CD4-positive, CD25-positive, alpha-beta regulatory T cell (primary cell): ENCODE data around the gene CIROP. TPM values are rescaled to one million over a fixed set of nuclear protein-coding genes. Genes with fewer than 3 reads are reported as not detected.

Experiments
- ATAC-seq, 2 donors: fragments of 150-1000 bp; cut with Tn5 transposase; one replicate each; pipeline ENCODE4 v1.10.0; 2021; ENCODE audit warnings: low read depth in 2 of 2, moderate number of reproducible peaks in 2 of 2, moderate library complexity in 1 of 2
- DNase-seq, 3 donors: peaks; one replicate each; pipeline versions ENCODE4 v3.0.0 to v3.0.0-alpha.2; 2012 to 2022; ENCODE audit warnings: mixed read lengths in 1 of 3
- H3K27ac ChIP-seq: one replicate; pipeline ENCODE4 v1.7.0; 2013; ENCODE audit warnings: mild to moderate bottlenecking, low read length; ENCODE audit not compliant: insufficient read depth, poor library complexity, severe bottlenecking
- H3K27me3 ChIP-seq: one replicate; pipeline ENCODE4 v1.7.0; 2013; ENCODE audit warnings: low read length; ENCODE audit not compliant: control insufficient read depth, insufficient read depth
- H3K36me3 ChIP-seq: one replicate; pipeline ENCODE4 v1.7.0; 2013; ENCODE audit warnings: mild to moderate bottlenecking, low read length, moderate library complexity; ENCODE audit not compliant: control insufficient read depth, insufficient read depth
- H3K4me1 ChIP-seq: 2 replicates; pipeline ENCODE4 v1.7.0; 2013; ENCODE audit warnings: mild to moderate bottlenecking, low read length; ENCODE audit not compliant: insufficient read depth, control insufficient read depth, poor library complexity, severe bottlenecking
- H3K4me3 ChIP-seq: one replicate; pipeline ENCODE4 v1.7.0; 2013; ENCODE audit warnings: low read depth, mild to moderate bottlenecking, low read length, moderate library complexity
- H3K9me3 ChIP-seq, 2 experiments: 1 replicate in 1 of 2; 2 replicates in 1 of 2; pipeline ENCODE4 v1.7.0; 2013; ENCODE audit warnings: low read length in 2 of 2, mild to moderate bottlenecking in 1 of 2, moderate library complexity in 1 of 2; ENCODE audit not compliant: control insufficient read depth in 2 of 2
- H3K27ac Mint-ChIP-seq, 3 donors: one replicate each; pipeline ENCODE4 v1.8.0; 2020 to 2022; ENCODE audit warnings: mild to moderate bottlenecking in 3 of 3, mixed read lengths in 3 of 3, moderate library complexity in 2 of 3
- H3K27me3 Mint-ChIP-seq: one replicate; pipeline ENCODE4 v1.8.0; 2022; ENCODE audit warnings: mild to moderate bottlenecking, mixed read lengths
- H3K36me3 Mint-ChIP-seq: one replicate; pipeline ENCODE4 v1.8.0; 2020; ENCODE audit warnings: mixed read lengths
- H3K4me1 Mint-ChIP-seq, 4 donors: one replicate each; pipeline ENCODE4 v1.8.0; 2020 to 2022; ENCODE audit warnings: mixed read lengths in 4 of 4, mild to moderate bottlenecking in 1 of 4
- H3K4me3 Mint-ChIP-seq, 4 donors: one replicate each; pipeline ENCODE4 v1.8.0; 2020 to 2022; ENCODE audit warnings: mild to moderate bottlenecking in 4 of 4, mixed read lengths in 4 of 4, moderate library complexity in 3 of 4
- H3K9me3 Mint-ChIP-seq, 7 donors: one replicate each; pipeline ENCODE4 v1.8.0; 2020 to 2022; ENCODE audit warnings: mixed read lengths in 7 of 7, mild to moderate bottlenecking in 3 of 7, moderate library complexity in 2 of 7
- polyA plus RNA-seq, 4 donors: library from polyadenylated mRNA; unstranded; fragments of 300-500 nt; fragmentation: Illumina TruSeq; gene quantifications; one replicate each; pipeline ENCODE4 v1.2.3, GENCODE V29; 2021
- total RNA-seq: library from RNA; stranded (reverse); gene quantifications from one replicate; pipeline ENCODE4 v1.2.3, GENCODE V29; 2022

CIROP gene
- total and polyA plus RNA-seq, 5 donors from 2014 or later: 0.23 TPM; not detected in 4

- Mint-ChIP-seq H3K9me3 (no peaks in the 10 kb centered on the region), H3K27ac (no peak overlapping the region), H3K4me3 (no peak overlapping the region), H3K36me3 (peaks cover 32% of the 10 kb centered on the region), H3K4me1 (peaks cover 18 to 48% (median 36%) of the 10 kb centered on the region in 4 donors), H3K27me3 (no peaks in the 10 kb centered on the region)
- Histone ChIP-seq H3K9me3 (no peaks in the 10 kb centered on the region), H3K27ac (peak overlapping the region; percentile 99), H3K4me1 (peaks cover 36% of the 10 kb centered on the region), H3K27me3 (no peaks in the 10 kb centered on the region), H3K36me3 (peaks cover 53% of the 10 kb centered on the region), H3K4me3 (peak overlapping the region; percentile 98)
- ATAC-seq (no peak), DNase-seq (peak in 1 of 3 donors; percentile 42)
Observed at GRCh38 chr14:23093991-23094665, 10.7 kb downstream of the CIROP start.

- H3K36me3 ChIP-seq: peaks cover 55% of the 10 kb centered on the region
- H3K27ac ChIP-seq: no peak overlapping the region
- Mint-ChIP-seq H3K36me3 (peaks cover 32% of the 10 kb centered on the region), H3K27ac (no peak overlapping the region), H3K27me3 (no peaks in the 10 kb centered on the region), H3K4me1 (peaks cover 18 to 48% (median 33%) of the 10 kb centered on the region in 4 donors), H3K4me3 (no peak overlapping the region), H3K9me3 (no peaks in the 10 kb centered on the region)
- H3K4me1 ChIP-seq: peaks cover 36% of the 10 kb centered on the region
- H3K27me3 ChIP-seq: no peaks in the 10 kb centered on the region
- H3K9me3 ChIP-seq: no peaks in the 10 kb centered on the region
- DNase-seq (no peak), ATAC-seq (no peak)
- H3K4me3 ChIP-seq: peak overlapping the region; percentile 98
Observed at GRCh38 chr14:23093526-23093925, 11.3 kb downstream of the CIROP start.

GRCh38 chr14:23093104-23093503 lies 11.7 kb downstream of the CIROP start:
- no peaks in the 10 kb centered on the region for H3K27me3 Mint-ChIP-seq
- H3K4me3 Mint-ChIP-seq: peak overlapping the region in 1 of 4 donors; percentile 71
- DNase-seq (no peak), ATAC-seq (no peak)
- H3K9me3 ChIP-seq: no peaks in the 10 kb centered on the region
- H3K36me3 Mint-ChIP-seq: peaks cover 33% of the 10 kb centered on the region
- no peaks in the 10 kb centered on the region for H3K9me3 Mint-ChIP-seq
- H3K4me3 ChIP-seq: peak overlapping the region; percentile 98
- H3K27ac ChIP-seq: no peak overlapping the region
- H3K27ac Mint-ChIP-seq: no peak overlapping the region
- no peaks in the 10 kb centered on the region for H3K27me3 ChIP-seq
- peaks cover 55% of the 10 kb centered on the region for H3K36me3 ChIP-seq
- H3K4me1 ChIP-seq: peaks cover 36% of the 10 kb centered on the region
- H3K4me1 Mint-ChIP-seq: peaks cover 19 to 47% (median 33%) of the 10 kb centered on the region in 4 donors

- H3K4me1 Mint-ChIP-seq: peaks cover 25 to 51% (median 37%) of the 10 kb centered on the region in 4 donors
- H3K36me3 ChIP-seq: peaks cover 62% of the 10 kb centered on the region
- H3K27ac Mint-ChIP-seq: peak overlapping the region in 2 of 3 donors; percentile 10 to 33
Observed at GRCh38 chr14:23091294-23092225, 13.2 kb downstream of the CIROP start.

GRCh38 chr14:23090254-23090636 lies 14.5 kb downstream of the CIROP start:
- Mint-ChIP-seq H3K36me3 (peaks cover 41% of the 10 kb centered on the region), H3K27me3 (no peaks in the 10 kb centered on the region), H3K27ac (peak overlapping the region in 1 of 3 donors; percentile 63), H3K4me3 (peak overlapping the region in 1 of 4 donors; percentile 45), H3K4me1 (peaks cover 32 to 60% (median 38%) of the 10 kb centered on the region in 4 donors), H3K9me3 (no peaks in the 10 kb centered on the region)
- Histone ChIP-seq H3K4me1 (peaks cover 18% of the 10 kb centered on the region), H3K27ac (no peak overlapping the region), H3K9me3 (no peaks in the 10 kb centered on the region), H3K27me3 (no peaks in the 10 kb centered on the region), H3K36me3 (peaks cover 75% of the 10 kb centered on the region), H3K4me3 (no peak overlapping the region)
- DNase-seq: no peak
- ATAC-seq: no peak

More at GRCh38 chr14:23091294-23092225, 13.2 kb downstream of the CIROP start:
- DNase-seq: no peak
- H3K9me3 Mint-ChIP-seq: no peaks in the 10 kb centered on the region
- peaks cover 33% of the 10 kb centered on the region for H3K36me3 Mint-ChIP-seq
- H3K9me3 ChIP-seq: no peaks in the 10 kb centered on the region
- H3K27me3 Mint-ChIP-seq: no peaks in the 10 kb centered on the region
- no peak for ATAC-seq
- no peak overlapping the region for H3K27ac ChIP-seq
- H3K4me3 ChIP-seq: no peak overlapping the region
- no peaks in the 10 kb centered on the region for H3K27me3 ChIP-seq
- H3K4me3 Mint-ChIP-seq: peak overlapping the region in 3 of 4 donors; percentile 22 to 73 (median 34)
- peaks cover 28% of the 10 kb centered on the region for H3K4me1 ChIP-seq

- peak overlapping the region in 1 of 4 donors; percentile 26 for H3K4me3 Mint-ChIP-seq
- H3K27me3 Mint-ChIP-seq: no peaks in the 10 kb centered on the region
- H3K4me1 Mint-ChIP-seq: peaks cover 32 to 60% (median 38%) of the 10 kb centered on the region in 4 donors
- peak overlapping the region in 2 of 3 donors; percentile 39 to 52 for H3K27ac Mint-ChIP-seq
- peaks cover 42% of the 10 kb centered on the region for H3K36me3 Mint-ChIP-seq
- H3K9me3 Mint-ChIP-seq: no peaks in the 10 kb centered on the region
- Histone ChIP-seq H3K4me1 (peaks cover 18% of the 10 kb centered on the region), H3K36me3 (peaks cover 81% of the 10 kb centered on the region), H3K27me3 (no peaks in the 10 kb centered on the region), H3K27ac (no peak overlapping the region), H3K4me3 (no peak overlapping the region), H3K9me3 (no peaks in the 10 kb centered on the region)
- ATAC-seq (no peak), DNase-seq (no peak)
Observed at GRCh38 chr14:23089498-23090253, 15.1 kb downstream of the CIROP start.

GRCh38 chr14:23086565-23086964 lies 18.2 kb downstream of the CIROP start:
- Mint-ChIP-seq H3K27me3 (no peaks in the 10 kb centered on the region), H3K4me3 (no peak overlapping the region), H3K4me1 (peaks cover 21 to 39% (median 26%) of the 10 kb centered on the region in 4 donors), H3K36me3 (peaks cover 42% of the 10 kb centered on the region), H3K9me3 (no peaks in the 10 kb centered on the region), H3K27ac (no peak overlapping the region)
- Histone ChIP-seq H3K36me3 (peaks cover 96% of the 10 kb centered on the region), H3K27me3 (no peaks in the 10 kb centered on the region), H3K27ac (no peak overlapping the region), H3K4me3 (no peak overlapping the region), H3K4me1 (no peaks in the 10 kb centered on the region), H3K9me3 (no peaks in the 10 kb centered on the region)
- ATAC-seq (no peak), DNase-seq (no peak)
